ENCODE measurements around the gene APEH. TPM values are rescaled to one million over a fixed set of nuclear protein-coding genes. Genes with fewer than 3 reads are reported as not detected.

Gene APEH
- total and polyA plus RNA-seq, 9 of the 15 experiments (the other 6 are each of a cell fraction or from before 2014, with no cell fraction given), result 70.9 to 177 (median 117) TPM

DNA sequence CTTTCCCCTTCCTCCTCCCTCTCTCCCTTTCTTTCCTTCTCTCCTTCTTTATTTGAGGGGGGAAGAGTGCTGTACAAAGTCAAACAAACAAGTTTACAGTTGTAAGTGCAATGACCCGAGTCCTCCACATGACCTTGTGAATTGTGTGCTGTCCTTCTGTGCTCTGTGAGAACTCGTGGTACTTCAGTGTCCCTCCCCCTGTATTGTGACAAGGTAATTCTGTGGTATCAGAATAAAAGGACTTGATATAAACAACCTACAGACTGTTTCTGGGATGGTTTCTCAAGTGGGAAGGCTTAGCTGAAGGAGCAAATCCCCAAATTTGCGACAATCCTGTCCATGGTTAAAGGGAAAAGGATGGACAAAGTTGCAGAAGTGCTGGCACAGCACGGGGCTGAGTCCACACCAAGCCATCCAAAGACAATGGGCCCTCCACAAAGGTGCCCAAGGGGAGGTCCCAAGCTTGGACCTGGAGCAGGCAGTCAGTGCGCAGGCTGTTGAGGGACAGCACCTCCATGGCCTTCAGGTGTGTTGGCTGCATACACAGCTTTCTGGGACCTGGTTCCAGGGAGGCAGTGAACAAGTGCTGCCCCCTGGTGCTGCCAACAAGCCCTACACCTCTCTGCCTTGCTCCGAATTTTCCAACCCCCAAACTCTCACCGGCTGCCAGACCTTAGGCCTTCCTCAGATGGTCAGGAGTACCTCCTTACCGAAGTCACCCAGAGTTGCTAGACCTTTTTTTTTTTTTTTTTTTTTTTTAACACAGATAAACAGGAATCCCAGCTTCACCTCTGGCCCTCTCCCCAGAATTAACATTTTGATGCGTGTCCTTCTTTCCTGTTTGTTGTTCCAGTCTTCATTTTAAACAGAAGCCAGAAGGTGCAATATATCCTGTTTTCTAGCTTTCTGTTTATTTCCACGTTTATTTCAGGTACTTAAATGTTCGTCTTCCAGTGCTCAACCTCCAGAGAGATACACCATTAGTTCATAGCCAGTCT is 2.6 kb upstream of the APEH start (continued):
- TF ChIP-seq FUS (optimal IDR thresholded peaks at IDR 0.05; ENCODE audit: low read depth, low read length) (no peak), IRF2 (CRISPR knock-in tag; IDR thresholded peaks at IDR 0.05) (no peak), PTTG1 (tag; IDR thresholded peaks at IDR 0.05; ENCODE audit: low read depth) (no peak), ZNF143 (CRISPR knock-in tag; IDR thresholded peaks at IDR 0.05) (no peak), SIN3B (IDR thresholded peaks at IDR 0.05; ENCODE audit: low read depth) (no peak), TBL1XR1 (IDR thresholded peaks at IDR 0.05; ENCODE audit: low read length in 2 of 2) (no peak), NFRKB (IDR thresholded peaks at IDR 0.05; ENCODE audit: low read depth) (no peak), FOSL1 (tag; conservative IDR thresholded peaks at IDR 0.05) (no peak), SRSF1 (IDR thresholded peaks at IDR 0.05; ENCODE audit: low read depth, low read length) (no peak), CREM (IDR thresholded peaks at IDR 0.05; ENCODE audit: low read depth) (0 out of 2 replicates have a peak, but pooled peaks have one; percentile 17), RB1 (IDR thresholded peaks at IDR 0.05; ENCODE audit: low read depth) (peak; percentile 47; the same call in 1 of the 2 replicates), CC2D1A (IDR thresholded peaks at IDR 0.05) (peak; percentile 54; the same call in 1 of the 2 replicates), MEF2D (tag; conservative IDR thresholded peaks at IDR 0.05; ENCODE audit: low read depth) (no peak)
- TF ChIP-seq, protein P1, sequence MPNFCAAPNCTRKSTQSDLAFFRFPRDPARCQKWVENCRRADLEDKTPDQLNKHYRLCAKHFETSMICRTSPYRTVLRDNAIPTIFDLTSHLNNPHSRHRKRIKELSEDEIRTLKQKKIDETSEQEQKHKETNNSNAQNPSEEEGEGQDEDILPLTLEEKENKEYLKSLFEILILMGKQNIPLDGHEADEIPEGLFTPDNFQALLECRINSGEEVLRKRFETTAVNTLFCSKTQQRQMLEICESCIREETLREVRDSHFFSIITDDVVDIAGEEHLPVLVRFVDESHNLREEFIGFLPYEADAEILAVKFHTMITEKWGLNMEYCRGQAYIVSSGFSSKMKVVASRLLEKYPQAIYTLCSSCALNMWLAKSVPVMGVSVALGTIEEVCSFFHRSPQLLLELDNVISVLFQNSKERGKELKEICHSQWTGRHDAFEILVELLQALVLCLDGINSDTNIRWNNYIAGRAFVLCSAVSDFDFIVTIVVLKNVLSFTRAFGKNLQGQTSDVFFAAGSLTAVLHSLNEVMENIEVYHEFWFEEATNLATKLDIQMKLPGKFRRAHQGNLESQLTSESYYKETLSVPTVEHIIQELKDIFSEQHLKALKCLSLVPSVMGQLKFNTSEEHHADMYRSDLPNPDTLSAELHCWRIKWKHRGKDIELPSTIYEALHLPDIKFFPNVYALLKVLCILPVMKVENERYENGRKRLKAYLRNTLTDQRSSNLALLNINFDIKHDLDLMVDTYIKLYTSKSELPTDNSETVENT (CRISPR knock-in tag; IDR thresholded peaks at IDR 0.05), result no peak
